Measurements from ENCODE around the gene CAMK1D.

- no peak for TF ChIP-seq ZFP3 (CRISPR knock-in tag; IDR thresholded peaks at IDR 0.05)
- no peak for TF ChIP-seq TSHZ2 (CRISPR knock-in tag; IDR thresholded peaks at IDR 0.05)
- TF ChIP-seq ZNF8 (CRISPR knock-in tag; IDR thresholded peaks at IDR 0.05): no peak
- no peak for TF ChIP-seq SNAI2 (CRISPR knock-in tag; IDR thresholded peaks at IDR 0.05)
- no peak for TF ChIP-seq PPARA (CRISPR knock-in tag; IDR thresholded peaks at IDR 0.05; ENCODE audit: borderline replicate concordance)
- no peak for TF ChIP-seq ARNTL (CRISPR knock-in tag; IDR thresholded peaks at IDR 0.05; ENCODE audit: borderline replicate concordance, low read depth)
- no peak for TF ChIP-seq ZFP30 (CRISPR knock-in tag; IDR thresholded peaks at IDR 0.05)
- no peak for TF ChIP-seq ESRRG (CRISPR knock-in tag; IDR thresholded peaks at IDR 0.05)
- TF ChIP-seq, protein P1, sequence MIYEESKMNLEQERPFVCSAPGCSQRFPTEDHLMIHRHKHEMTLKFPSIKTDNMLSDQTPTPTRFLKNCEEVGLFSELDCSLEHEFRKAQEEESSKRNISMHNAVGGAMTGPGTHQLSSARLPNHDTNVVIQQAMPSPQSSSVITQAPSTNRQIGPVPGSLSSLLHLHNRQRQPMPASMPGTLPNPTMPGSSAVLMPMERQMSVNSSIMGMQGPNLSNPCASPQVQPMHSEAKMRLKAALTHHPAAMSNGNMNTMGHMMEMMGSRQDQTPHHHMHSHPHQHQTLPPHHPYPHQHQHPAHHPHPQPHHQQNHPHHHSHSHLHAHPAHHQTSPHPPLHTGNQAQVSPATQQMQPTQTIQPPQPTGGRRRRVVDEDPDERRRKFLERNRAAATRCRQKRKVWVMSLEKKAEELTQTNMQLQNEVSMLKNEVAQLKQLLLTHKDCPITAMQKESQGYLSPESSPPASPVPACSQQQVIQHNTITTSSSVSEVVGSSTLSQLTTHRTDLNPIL (CRISPR knock-in tag; IDR thresholded peaks at IDR 0.05; ENCODE audit: low read depth): no peak
Observed at GRCh38 chr10:12832096-12832495, 482.7 kb downstream of the CAMK1D start.

All from SK-N-SH treated with all-trans-retinoic acid at 6 μM for 48 hours (cell line).